NB4 (cell line): ENCODE measurements around the gene KIF3A.

Source experiments
- DNase-seq: peaks from one replicate; pipeline ENCODE4 v3.0.0; 2010; ENCODE audit warnings: low read depth
- H3K4me3 ChIP-seq: one replicate; pipeline ENCODE4 v1.5.1; 2011; ENCODE audit warnings: mild to moderate bottlenecking, low read depth, low read length, moderate library complexity
- CTCF ChIP-seq: IDR thresholded peaks from one replicate; pipeline ENCODE4 v1.5.1; 2012; ENCODE audit warnings: low read depth, low read length
- MAX ChIP-seq: IDR thresholded peaks from 2 replicates; pipeline ENCODE4 v1.6.1; 2011; ENCODE audit warnings: low read depth, low read length
- MYC ChIP-seq: IDR thresholded peaks from 2 replicates; pipeline ENCODE4 v1.6.1; 2011; ENCODE audit warnings: low read depth, low read length
- POLR2A ChIP-seq: IDR thresholded peaks from 2 replicates; pipeline ENCODE4 v1.6.1; 2011; ENCODE audit warnings: mild to moderate bottlenecking; ENCODE audit not compliant: insufficient read length; ENCODE audit errors: extremely low read depth

The KIF3A gene

GRCh38 chr5:132760601-132761317 lies 23.4 kb upstream of the KIF3A start:
- TF ChIP-seq CTCF (no peak), MYC (no peak), POLR2A (no peak), MAX (no peak)
- DNase-seq: no peak

GRCh38 chr5:132760049-132760420 lies 22.7 kb upstream of the KIF3A start:
- no peak overlapping the region for H3K4me3 ChIP-seq
- DNase-seq: no peak
- TF ChIP-seq POLR2A: no peak
- TF ChIP-seq MYC: no peak

More at GRCh38 chr5:132760601-132761317, 23.4 kb upstream of the KIF3A start:
- H3K4me3 ChIP-seq: no peak overlapping the region

- TF ChIP-seq CTCF (no peak), MYC (no peak), MAX (no peak), POLR2A (no peak)
- DNase-seq: no peak
- no peak overlapping the region for H3K4me3 ChIP-seq
These were observed 22.0 kb upstream of the KIF3A start for GRCh38 chr5:132759114-132760048.

GRCh38 chr5:132758451-132758850 lies 21.1 kb upstream of the KIF3A start:
- DNase-seq: no peak
- no peak for TF ChIP-seq MAX
- TF ChIP-seq MYC: no peak
- TF ChIP-seq CTCF: no peak
- TF ChIP-seq POLR2A: no peak
- no peak overlapping the region for H3K4me3 ChIP-seq

GRCh38 chr5:132756542-132756941 lies 19.2 kb upstream of the KIF3A start:
- no peak overlapping the region for H3K4me3 ChIP-seq
- DNase-seq: no peak
- no peak for TF ChIP-seq MYC
- TF ChIP-seq CTCF: no peak
- TF ChIP-seq POLR2A: no peak
- TF ChIP-seq MAX: no peak

GRCh38 chr5:132754947-132755346 lies 17.6 kb upstream of the KIF3A start:
- peak; percentile 38 for DNase-seq
- H3K4me3 ChIP-seq: no peak overlapping the region
- TF ChIP-seq MYC (no peak), CTCF (peak; percentile 3)
